RPMI7951 (cell line): Measurements from ENCODE around the gene GANAB. TPM values are rescaled to one million over a fixed set of nuclear protein-coding genes. Genes with fewer than 3 reads are reported as not detected.
A peak's percentile ranks its signal among the peaks of the same experiment; 100 is the strongest.
"Not testable (repeated sequence)": the region's sequence is repeated elsewhere in the genome, so short reads cannot be mapped to it uniquely, and the experiment has no call there.

Source experiments
- DNase-seq: peaks from one replicate; pipeline ENCODE4 v3.0.0-alpha.2; 2012; ENCODE audit warnings: low read depth
- total RNA-seq: library from RNA; depleted of rRNA; stranded (reverse); fragments of >200 nt; shearing (Covaris generic); gene quantifications from 2 replicates; pipeline ENCODE4 v1.2.3, GENCODE V29; 2014

Gene GANAB
- total RNA-seq, 1 experiment from 2014 or later, result 136 TPM

DNA sequence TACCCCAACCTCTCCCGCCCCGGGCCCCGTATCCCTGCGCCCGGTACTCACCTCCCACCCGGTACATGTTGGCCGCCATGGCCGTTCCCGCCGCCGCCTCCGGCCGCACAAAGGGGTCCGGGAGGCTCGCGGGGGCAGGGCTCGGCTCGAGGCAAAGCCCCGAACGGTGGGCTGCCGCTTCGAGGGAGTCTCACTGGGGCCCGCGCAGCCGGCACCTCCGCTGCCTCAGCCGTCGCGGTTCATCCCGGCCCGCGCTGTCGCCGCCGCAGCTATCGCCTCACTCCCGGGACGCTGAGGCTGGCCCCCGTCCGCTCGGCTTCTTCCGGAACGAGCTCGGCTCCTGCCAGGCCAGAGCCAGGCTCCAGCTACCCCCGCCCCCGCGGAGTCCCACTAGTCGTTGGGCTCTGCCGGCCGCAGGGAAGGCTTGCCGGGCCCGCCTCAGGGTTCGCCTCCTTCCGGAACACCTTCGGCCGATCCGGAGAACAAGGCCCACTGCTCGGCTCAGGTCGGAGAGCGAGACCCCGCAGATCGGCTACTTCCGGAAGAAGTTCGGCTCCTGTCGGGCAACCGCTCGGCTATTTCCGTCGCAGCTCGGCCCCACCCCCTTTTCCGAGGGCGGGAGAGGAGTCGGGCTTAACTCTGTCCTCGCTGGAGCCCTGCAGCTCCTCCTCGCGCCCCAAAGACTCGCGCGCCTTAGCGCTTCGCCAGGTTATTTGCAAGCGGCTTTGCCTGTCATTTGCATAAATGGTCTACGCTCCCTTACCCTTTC is 44.9 kb downstream of the GANAB start, which contains the start of gene MTA2:
Gene MTA2 (minus strand): TSS at position 494 of the 769 bp plus-strand sequence. CDS start 415 bp downstream, at position 79.
- peak; percentile 96 for DNase-seq

DNA sequence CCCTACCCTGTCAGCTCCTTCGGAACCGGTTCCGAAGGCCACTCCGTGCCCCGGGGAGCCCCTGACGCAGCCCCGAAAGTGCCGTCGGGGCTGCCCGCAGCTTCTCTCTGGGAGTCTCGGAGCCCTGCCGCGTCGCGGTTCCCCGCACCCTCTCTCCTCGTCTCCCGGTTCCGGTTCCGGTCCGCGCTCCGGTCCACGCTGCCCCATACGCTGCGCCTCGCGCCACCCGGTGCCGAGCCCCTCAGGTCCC is 45.4 kb downstream of the GANAB start:
- DNase-seq, result peak; percentile 40

DNA sequence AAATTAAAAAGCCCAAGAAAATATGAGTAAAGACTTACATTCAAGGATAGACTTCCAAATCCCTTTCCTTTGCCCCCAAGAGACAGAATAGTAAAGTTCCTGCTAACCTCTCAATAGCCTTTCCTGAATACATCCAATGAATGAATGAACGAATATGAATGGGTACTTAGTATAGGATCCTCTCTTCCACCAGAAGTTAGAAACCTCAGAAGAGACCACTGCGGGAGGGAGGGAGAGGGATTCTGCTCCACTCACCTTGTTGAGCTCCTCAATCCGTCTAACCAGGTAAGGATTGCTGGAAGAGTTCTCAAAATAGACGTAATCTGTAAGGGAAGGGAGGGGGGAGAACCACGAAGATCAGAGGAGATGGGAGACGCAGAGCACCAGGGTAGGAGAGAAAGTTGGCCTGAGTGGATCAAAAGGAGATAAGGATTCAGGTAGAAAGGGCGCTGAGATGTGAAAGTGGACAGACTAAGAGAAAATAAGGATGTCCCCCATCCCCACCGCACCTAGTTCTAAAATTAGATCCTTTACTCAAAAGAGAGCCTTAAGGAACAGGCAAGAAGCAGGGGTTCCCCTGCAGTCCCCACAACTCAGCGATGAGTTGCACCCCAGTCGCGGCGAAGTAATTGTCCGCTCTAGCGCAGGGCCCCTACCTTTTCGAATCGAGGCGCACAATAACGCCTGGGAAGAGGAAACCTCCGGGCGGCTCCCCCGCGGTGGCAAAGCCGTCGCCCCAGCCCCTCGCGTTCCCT is 45.9 kb downstream of the GANAB start:
- no peak for DNase-seq

DNA sequence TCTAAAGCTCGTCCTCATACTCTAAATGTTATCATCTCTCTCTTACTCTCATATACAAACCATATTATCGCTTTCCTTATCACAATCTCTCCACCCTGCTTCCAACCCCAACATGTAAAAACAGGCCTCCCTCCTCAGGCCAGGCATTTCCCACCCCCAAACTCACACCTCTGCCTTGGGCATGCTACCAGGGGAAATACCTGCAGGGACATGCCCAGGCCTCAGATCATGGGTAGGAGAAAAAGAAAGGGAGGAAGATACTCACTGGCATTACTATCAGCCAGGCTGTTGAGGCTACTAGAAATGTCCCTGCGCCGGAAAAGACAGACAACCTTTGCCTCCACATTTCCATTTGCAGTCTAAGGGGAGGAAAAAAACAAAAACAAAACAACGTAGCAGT is 46.5 kb downstream of the GANAB start:
- DNase-seq, result no peak

DNA sequence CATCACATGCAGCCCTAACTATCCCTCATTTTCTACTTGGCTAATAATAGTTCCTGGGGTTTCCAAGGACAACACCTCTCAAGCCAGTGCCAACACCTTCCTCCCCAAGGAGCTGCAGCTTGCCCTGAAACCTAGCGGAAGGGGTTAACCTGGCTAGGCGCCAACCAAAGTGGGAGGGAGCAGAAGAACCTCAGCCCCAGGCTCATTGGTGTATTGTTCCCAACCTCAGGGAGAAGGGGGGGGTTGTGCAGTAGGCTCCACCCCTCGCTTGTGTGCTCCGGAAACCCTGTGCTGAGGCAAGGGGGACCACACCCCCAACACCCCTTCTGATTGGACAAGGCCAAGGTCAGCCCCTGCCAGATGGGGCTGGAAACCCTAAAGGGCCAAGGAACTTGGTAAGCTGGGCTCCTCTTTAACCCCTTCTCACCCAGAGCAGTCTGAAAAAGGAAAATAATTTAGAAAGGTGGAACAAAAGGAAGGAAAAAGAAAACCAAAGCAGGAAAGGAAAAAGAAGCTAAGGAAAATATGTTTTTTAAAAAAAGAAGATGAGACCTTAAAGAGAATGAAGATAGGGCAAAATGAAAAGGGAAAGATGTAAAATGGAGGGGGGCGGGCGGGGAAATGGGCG is 47.2 kb downstream of the GANAB start:
- DNase-seq, result peak; percentile 95

DNA sequence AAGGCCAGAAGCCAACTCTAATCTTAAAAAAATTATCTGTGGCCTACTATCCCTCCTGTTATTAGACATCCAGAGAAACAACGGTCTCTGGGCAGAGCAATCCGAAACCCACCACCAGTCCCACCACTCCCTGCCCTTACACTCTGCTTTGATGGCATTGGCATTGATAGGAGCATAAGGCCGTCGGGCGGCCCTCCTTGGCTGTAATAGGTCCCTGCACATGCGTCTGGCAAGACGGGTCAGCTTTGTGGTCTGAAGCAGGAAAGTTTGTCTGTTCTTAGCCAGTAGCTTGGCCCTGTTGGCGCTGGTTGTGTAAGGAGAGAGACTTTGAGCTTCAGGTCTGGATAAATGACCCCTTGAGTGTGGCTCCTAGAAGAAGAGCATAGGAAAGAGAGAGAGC is 51.3 kb downstream of the GANAB start:
- DNase-seq, result no peak

DNA sequence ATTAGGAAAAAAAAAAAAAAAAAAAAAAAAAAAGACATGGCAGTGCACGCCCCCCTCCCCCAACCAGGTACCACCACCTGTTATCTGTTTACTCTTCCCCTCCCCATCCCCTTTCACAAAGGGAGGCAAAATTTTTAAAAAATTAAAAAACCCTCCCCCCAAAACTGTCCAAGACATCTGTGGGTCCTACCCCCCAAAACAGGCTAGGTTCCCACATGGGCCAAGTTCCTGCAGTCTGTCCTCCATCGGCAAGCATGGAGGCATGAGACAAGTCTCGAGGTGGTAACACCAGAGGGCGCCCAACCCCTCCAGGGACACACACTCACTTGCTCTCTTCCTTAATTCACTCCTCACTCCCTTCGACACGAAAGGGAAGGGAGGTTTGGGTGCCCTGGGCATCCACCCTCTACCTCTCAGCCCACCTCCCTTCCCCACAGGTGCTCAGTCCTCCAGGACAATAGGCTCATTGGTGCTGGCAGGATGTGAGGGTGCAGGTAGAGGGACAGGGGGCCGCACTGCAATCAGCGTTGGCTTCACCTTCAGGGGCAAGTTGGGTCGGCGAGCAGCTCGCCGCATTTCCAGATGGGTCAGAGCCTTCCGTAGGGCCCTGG is 52.9 kb downstream of the GANAB start:
- peak; percentile 75 for DNase-seq

DNA sequence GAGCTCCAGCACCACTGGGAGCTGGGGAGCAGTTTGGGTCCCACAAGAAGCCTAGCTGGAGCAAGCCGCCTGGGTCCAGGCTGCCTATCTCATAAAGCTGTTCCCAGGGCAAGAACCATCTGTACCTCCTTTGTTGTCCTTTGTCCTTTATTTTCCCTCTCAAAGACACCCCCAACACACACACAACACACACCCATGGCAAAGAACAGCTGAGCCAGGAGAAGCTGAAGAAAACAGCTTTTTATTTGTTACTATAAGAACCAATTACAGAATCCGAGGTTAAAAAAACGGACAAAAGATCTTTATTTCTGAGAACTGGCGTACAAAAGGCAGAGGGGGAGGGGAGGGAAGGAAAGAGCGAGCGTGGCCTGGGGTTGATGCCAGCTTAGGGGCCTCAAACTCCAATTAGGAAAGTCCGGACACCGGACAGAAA is 53.4 kb downstream of the GANAB start:
- no peak for DNase-seq

DNA sequence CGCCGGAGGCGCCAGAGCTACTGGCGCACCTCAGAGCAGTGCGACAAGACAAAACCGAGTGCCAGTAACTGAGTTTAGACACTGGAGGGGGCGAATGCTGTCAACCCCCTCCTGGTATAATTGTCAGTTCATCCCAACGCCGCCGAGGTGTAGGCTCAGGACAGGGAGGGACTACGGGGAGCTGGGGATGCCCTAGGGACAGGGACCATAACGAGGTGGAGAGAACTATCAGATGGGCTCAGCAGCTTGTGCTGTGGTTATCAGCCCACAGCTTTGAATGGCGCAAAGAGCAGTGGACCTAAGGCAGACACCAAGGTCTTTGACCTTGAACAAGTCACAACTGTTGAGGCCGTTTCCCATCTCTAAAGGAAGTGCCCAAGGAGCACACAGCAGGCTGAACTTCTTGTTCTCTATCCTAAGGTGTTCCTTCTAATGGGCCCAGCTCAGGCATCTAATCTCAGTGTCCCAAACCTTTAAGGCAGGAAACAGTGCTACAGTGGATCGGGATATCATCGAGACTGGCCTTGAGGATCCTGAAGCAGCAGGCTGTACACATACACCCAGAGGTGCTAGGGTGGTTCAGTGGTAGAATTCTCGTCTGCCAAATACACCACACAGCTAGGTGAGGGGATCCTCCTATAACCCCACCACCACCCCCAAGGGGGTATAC is 54.1 kb downstream of the GANAB start:
- no peak for DNase-seq

DNA sequence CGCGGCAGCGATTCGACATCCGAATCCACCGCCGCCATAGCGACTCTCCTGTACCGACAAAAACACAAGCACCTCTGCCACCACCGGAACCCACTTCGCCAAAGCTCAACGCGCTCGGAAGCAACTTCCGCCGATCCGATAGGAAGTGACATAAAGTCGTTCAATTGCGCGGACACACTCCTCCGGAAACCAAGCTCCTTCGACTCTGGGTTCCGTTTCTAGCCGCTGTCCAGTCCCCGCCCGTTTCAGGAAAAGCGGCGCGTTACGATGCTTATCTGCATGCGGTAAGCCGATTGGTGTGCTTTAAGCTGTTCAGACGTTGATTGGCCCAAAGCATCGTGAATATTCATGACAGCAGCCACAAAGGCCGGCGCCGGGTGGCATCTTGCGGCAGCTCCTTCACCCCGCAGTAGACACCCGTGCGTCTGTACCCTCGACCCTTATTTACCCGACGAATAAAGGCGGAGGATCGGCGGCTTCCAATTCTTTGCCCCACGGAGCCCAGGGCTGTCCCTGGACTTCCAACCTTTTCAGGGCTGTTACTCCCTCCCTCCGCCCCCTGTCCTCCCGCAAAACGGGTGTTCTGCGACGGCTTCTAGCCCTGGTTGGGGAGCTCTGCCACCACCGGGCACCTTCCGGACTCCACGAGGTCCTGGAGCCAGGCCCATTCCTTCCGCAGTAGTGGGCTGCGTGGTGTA is 54.8 kb downstream of the GANAB start, which contains the start of gene TUT1:
Gene TUT1 (minus strand): TSS at position 76 of the 698 bp plus-strand sequence. CDS start 38 bp downstream, at position 38.
- peak; percentile 100 for DNase-seq

DNA sequence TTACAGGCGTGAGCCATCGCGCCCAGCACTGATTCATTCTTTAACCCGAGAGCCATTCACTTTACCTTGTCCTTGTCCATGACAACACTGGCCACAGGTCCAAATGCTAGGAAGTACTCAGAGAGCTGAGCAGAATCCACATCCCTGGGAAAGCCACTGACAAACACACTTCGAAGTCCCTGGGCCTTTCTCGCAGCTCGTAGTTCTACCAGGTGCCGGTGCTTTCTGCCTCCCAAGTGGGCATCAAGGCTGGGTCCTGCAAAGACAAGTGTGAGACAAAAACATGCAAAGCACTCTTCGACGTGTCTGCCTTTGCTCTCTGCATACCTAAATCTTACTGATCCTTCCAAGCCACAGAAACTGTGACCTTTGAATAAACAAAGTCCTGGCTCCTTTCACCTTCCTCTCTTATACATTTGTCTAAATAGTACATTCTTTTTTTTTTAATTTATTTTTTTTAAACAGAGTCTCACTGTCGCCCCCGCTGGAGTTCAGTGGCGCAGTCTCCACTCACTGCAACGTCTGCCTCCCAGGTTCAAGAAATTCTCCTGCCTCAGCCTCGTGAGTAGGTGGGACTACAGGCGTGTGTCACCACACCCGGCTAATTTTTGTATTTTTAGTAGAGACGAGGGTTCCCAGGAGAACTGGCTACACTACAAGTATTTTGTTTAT is 57.3 kb downstream of the GANAB start:
- peak; percentile 23 for DNase-seq

DNA sequence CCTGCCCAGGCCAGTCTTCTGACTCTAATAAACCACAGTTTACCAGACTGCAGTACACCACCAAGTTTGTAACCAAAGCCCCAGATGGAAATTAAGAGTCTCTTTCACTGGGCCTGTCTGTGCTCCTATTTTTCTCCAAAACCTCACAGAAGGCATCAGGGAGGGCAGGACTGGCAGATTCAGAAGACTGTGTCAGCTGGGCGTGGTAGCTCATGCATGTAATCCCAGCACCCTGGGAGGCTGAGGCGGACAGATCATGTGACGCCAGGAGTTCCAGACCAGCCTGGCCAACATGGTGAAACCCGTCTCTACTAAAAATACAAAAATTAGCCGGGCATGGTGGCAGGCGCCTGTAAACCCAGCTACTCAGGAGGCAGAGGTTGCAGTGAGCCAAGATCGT is 61.1 kb downstream of the GANAB start:
- DNase-seq, result not testable (repeated sequence)

DNA sequence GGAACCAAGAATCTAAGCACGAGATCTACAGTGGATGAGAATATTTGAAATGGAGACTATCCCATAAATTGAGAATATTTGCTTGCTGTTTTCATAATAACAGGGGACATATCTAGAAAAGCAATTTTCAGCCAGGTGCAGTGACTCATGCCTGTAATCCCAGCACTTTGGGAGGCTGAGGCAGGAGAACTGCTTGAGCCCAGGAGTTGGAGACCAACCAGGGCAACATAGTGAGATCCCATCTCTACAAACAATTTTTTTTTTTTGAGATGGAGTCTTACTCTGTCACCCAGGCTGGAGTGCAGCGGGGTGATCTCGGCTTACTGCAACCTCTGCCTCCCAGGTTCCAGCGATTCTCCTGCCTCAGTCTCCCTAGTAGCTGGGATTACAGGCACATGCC is 64.7 kb downstream of the GANAB start:
- DNase-seq, result not testable (repeated sequence)

DNA sequence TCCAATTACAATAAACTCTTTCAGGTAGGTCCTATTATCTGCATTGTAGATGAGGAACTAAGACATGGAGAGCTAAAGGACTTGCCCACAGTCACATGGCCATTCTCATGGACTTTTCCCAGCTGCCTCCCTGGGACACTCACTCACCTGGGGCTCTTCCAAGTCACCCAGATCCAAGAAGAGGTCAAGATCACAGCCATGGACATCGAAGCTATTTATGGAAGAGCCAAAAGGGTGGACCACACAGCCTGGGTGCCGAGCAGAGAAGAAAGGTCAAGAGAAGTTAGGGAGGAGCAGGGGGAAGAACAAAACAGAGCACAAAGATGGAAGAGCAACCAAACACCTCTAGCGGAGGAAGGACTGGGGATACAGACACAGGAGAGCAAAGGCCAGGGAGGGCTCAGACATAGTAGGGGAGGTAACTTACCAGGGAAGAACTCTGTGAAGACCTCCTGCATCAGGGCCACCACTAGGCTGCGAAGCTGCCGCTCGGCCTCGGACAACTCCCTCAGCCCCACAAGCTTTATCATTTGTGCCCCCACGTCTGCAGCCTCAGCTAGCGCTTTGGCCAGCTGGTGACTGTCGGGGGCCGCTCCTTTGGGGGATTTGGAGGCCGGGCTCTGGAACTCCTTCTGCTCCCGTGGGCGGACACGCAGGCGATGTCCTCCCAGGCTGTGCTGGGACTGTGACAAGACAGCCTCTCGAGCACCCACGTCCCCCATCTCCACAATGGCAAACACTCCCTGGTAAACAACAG is 65.3 kb downstream of the GANAB start:
- no peak for DNase-seq

DNA sequence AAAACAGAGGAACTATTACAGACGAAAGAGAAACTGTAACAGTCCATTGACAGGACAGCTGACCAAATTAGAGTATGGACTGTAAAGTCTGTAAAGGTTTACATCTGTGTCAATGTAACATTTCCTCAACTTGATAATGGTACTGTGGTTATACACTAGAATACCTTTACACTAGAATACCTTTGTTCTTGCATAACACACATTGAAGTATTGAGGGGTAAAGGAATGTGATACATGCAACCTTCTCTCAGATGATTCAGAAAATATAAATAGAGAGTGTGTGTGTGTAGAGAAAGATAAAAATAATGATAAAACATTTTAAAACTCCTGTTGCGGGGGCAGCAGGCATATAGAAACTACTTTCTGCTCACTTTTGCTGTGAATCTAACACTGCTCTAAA is 67.2 kb downstream of the GANAB start:
- DNase-seq, result no peak

DNA sequence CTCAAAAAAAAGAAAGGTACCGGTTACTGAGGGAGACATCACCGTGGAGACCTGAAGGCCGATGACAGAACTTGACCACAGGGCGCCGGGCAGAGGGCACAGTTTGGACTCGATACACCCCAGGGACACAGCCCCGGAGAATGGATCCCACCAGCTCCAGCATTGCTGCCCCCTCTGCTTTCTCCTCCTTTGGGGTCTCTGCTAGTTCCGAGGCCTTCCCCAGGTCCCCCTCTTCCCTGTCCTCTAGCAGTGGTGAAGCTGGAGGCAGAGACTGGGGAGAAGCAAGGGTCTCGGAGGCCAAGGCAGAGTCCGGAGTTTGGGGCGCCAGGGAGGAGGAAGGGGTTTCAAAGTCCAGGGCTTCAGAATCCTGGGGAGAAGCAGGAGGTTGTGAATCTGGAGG is 67.9 kb downstream of the GANAB start:
- DNase-seq, result no peak

DNA sequence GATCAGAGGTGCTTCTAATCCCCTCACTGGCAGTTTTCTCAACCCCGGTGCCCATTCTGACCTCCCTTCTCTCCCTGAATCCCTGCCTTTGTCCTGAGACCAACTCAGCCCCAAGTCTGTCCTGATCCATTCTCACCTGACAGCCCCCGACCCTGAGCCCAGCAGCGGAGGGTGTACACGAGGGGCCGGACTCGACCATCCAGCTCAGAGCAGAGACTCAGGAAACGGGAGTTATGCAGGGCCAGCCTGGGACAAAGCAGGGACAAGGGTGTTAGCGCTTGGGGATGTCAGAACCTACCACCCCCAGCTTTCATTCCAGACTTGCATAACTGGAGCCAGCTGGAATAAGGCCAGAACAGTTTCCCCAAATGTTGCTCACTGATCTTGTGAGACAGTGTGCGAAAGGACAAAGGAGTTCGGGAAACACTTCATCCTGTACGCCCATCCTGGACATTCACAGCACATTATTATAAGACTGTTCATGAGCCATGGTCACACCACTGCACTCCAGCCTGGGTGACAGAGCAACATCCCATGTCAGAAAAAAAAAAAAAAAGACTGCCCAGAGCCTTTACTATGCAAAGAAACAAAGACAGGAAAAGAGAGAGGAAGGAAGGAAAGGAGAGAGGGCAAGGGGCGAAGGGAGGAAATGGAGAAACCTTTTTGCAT is 69.2 kb downstream of the GANAB start:
- no peak for DNase-seq

DNA sequence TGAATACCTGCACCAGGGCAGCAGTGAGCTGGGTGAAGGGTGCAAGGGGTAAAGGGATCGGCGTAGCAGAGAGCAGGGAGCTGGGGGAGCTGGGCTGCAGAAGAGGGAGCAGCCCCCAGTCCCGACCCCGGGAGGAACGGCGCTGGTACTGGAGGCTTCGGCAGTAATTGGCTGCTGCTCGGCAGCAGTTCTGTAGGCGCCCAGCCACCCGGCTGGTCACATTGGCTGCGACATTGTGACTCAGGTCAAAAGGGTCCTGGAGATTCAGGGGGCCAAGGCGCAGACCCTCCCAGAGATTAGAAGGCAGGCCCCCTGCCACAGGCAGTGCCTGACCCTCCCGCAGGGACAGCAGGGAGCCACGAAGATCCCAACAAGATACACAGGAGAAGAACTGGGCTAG is 70.6 kb downstream of the GANAB start:
- DNase-seq, result no peak

DNA sequence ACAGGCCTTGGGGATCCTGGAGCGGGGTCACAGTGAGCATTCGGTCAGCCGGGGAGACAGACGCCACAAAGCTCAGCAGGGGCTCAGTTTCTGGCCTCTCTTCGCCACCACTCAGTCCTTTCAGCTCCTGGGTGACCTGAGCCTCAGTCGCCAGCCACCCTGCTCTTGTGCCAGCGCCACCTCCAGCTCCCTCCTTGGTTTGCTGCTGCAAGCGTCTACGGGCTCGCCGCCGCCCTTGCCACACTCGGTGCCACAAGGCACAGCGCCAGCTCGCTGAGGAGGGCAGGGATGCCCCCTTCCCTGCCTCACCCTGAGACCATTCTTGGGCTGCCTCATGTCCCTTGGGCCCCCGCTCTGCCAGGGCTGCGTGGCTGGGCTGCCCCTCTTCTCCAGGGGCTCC is 71.3 kb downstream of the GANAB start:
- no peak for DNase-seq
